Daoy (cell line): Measurements from ENCODE around the gene CUL9. TPM values are rescaled to one million over a fixed set of nuclear protein-coding genes. Genes with fewer than 3 reads are reported as not detected.

Experiments
- DNase-seq: peaks from one replicate; pipeline ENCODE4 v3.0.0-alpha.2; 2015; ENCODE audit warnings: low read depth
- total RNA-seq: library from RNA; depleted of rRNA; stranded (reverse); fragments of >200 nt; shearing (Covaris generic); gene quantifications from 2 replicates; pipeline ENCODE4 v1.2.3, GENCODE V29; 2014

The CUL9 gene
- total RNA-seq, 1 experiment from 2014 or later: 23.7 TPM

DNA sequence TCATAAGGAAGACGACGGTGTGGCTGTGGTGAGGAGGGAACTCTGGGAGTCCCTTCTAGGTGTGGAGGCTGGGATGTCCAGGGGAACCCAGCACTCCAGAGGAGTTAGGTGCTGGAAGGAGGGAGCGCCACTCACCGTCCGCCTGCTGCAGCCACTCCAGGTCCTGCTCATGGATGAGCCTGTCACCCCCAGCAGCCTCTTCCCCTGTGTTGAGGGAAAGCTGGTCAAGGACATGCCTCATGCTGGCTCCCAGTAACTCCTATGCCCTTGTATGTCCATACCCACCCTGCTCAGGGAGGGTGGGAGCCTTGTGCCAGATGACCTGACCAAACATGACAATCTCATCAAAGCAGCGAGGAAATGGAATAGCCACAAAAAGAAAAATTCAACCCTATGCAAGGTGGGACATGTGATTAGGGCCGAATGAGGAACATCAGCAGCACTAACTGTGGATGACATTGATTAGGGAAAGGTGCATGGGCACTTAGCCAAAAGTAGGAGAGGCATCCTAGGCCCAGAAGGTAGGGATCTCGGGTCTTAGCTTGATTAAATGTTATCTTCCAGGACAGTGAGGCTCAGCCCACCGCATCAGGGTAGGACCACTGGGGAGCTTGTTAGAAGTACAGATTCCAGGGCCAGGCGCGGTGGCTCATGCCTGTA is 44.3 kb downstream of the CUL9 start:
- no peak for DNase-seq

DNA sequence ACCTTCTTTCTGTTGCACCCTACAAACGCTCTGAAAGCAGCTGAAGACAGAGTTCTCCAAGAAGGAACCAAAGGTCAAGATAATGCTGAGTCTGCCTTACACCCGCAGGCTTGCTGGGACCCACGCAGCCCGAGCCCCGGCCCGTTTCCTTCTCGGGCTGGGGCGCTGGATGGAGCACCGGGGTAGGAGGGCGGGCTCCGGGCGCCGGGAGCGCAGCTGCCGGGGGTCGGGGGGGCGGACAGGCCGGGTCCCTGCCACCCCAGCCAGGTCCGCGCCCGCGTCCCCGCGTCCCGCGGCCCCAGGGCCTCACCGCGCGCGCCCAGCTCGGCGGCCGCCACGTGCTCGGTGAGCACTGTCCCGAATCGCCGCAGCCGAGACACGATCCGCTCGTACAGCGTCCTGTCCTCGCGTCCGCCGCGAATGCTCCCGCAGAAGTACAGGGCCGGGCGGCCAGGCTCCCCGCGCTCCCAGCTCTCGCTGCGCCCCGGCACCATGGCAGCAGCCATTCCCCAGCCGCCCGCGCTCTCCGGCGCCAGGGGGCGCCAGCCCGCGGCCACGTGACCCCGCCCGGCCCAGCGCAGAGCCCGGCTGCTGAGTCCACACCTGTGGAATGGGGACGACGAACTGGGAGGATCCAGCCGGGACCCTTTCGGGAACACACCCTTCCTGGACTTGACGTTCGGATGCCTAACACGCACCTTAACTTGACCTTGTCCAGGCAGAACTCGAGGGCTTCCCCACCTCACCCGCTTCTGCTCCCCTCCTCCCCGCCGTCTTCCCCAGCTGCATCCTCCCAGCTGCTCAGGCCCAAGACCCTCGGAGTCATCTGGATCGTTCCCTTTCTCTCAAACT is 47.2 kb downstream of the CUL9 start, which contains the start of gene DNPH1:
DNPH1 (minus strand) TSS at position 531 of the 852 bp plus-strand sequence; CDS start at position 506, 25 bp downstream.
- peak; percentile 84 for DNase-seq

DNA sequence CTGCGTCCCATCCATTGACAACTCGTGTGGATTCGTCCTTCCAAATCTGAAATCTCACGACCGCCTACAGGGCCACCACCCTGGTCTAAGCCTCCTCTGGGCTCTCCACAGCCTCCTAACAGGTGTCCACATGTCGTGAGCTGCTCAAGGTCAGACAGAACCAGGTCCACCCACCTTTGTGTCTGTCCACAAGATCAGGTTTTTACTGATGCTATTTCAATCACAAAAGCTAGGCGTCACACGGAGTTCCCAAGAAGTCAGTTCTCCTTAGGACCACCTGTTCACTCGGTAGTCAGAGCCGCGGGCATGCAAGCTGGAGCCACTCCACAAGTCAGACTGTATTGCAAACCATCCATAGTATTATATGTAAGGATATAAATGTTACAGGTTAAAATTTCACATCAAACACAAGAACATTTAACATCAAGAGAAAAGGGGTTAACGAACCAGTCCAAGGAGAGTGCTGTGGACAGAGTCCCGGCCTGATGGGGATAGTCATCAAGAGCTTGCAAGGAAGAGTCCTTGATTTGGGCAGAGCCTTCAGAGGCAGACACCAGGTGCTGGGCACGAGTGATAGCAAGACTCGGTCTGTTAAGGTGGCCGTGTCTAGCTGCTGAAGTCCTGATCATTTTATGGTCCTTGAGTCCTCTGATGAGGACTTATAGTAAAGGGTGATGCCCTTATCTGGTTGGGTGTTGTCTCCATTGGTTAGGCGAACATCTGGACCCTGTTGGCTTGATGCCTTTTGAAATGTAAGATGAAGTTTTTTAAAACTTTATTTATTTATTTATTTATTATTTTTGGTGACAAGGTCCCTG is 48.0 kb downstream of the CUL9 start:
- no peak for DNase-seq

DNA sequence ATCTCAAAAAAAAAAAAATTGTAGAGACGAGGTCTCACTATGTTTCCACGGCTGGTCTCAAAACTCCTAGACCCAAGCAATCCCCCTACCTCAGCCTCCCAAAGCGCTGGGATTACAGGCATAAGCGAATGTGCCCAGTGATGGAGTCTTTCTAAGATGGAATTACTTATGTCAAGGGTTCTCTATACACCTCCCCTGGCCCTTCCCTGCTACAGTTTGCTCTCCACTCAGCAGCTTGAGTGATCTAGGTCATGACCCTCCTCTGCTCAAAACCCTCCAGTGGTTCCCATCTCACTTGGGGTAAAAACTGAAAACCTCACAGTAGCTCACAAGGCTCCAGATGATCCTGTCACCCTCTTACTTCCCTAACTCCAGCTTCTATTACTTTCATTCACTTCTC is 49.1 kb downstream of the CUL9 start:
- no peak for DNase-seq

DNA sequence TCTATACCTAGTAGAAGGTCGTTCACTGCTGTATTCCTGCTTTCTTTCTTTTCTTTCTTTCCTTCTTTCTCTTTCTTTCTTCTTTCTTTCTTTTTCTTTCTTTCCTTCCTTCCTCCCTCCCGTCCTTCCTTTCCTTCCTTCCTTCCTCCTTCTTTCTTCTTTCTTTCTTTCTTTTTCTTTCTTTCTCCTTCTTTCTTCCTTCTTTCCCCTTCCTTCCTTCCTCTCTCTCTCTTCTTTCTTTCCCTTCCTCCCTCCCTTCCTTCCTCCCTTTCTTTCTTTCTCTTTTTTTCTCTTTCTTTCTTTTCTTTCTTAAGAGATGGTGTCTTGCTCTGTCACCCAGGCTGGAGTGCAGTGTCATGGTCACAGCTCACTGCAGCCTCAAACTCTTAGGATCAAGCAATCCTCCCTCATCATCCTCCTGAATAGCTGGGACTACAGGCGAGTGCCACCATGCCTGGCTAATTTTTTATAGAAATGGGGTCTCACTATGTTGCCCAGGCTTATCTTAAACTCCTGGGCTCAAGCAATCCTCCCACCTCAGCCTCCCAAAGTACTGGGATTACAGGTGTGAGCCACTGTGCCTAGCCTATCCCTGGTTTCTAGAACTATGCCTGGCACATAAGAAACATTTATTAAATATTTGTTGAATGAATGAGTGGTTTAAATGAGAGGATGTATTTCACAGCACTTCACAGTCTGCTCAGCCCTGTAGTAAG is 49.9 kb downstream of the CUL9 start:
- no peak for DNase-seq

DNA sequence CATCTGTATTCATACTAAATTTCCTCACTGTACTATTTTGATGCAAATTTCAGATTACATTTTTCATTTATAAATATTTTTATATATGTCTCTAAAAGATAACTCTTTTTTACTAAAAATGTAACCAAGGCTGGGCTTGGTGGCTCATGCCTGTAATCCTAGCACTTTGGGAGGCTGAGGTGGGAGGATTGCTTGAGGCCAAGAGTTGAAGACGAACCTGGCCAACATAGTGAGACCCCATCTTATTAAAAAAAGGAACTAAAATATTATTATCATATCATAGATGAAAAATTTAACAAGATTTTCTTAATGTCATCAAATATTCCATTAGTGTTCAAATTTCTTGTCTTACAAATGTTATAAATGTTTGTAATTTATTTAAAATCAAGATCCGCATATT is 53.8 kb downstream of the CUL9 start:
- DNase-seq: no peak

DNA sequence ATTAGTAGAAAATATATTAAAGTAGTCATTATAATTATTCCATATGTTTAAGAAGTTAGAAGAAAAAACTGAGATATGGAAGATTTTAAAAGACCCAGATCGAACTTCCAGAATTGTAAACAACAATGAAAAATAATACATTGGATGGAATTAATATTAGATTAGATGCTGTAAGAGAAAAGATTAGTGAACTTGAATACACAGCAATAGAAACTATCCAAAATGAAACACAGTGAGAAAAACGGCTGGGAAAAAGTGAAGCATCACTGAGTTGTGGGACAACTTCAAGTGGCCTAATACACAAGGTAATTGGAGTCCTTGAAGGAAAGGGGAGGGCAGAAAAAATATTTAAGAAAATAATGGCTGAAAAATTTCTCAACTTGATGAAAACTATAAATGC is 57.1 kb downstream of the CUL9 start:
- DNase-seq: no peak

DNA sequence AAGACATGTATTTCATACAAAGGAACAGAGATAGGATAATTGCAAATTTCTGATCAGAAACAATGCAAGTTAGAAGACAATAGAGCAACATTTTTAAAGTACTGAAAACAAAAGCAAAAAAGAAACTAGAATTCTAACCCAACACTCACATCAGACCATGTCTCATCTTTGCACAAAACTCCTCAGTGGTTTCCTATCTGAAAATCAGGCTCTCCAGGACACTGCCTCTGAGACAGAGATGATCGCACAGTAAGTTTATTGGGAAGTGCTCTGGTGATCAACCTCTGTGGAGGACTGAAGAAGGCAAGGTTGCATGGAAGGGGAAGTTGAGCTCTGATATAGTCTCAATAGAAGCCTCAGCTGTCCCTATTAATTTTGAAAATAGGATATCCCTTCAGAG is 59.0 kb downstream of the CUL9 start:
- no peak for DNase-seq

DNA sequence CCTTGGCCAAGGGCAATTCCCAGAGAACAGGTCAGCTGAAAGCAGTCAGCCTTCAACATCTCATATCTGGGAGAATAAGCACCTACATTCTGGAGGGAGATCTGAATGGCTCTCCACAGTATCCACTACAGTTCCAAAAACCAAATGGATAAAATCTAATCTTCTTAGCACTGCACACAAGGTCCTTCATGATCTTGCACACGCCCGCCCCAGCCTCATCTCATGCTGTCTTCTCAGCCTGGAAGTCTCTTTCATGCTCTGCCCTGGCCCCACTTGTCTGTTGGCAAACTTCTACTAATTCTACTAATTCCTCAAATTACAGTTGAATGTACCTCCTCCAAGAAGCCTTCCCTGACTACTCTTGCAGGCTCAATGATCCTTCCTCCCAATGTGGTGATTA is 59.5 kb downstream of the CUL9 start:
- no peak for DNase-seq

DNA sequence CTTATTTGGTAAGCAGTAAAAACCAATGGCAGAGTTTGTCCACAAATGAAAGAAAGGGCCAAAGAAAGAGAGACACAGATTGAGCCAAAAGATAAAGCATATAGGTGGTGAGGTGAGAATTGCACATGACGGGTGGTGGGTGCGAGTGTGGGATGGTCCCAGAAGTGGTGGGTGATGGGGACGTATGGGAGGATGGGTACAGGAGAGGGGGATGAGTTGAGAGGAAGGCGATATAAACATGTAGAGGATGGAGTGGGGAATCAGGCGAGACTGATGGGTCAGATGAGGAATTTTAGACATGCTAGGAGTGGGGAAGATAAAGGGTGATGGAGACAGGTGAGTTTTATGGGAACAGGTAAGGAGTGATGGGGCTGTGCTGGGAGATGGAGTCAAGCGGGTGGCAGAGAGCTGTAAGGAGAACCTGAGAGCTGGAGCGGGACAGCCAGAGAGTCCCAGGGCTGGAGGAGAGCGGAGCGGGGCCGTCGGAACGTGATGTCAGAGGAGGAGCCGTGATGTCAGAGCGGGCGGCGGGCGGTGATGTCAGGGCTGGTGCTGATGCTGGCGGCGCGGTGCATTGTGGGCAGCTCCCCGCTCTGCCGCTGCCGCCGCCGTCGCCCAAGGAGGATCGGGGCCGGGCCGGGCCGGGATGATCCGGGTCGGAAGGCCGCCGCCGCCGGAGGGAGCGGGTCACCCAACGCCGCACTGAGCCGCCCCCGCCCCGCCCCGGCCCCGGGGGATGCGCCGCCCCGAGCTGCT is 61.1 kb downstream of the CUL9 start, which contains the start of gene TTBK1:
TTBK1 (plus strand) TSS at position 574 of the 756 bp plus-strand sequence. CDS start 3,180 bp downstream, outside the sequence.
- no peak for DNase-seq

DNA sequence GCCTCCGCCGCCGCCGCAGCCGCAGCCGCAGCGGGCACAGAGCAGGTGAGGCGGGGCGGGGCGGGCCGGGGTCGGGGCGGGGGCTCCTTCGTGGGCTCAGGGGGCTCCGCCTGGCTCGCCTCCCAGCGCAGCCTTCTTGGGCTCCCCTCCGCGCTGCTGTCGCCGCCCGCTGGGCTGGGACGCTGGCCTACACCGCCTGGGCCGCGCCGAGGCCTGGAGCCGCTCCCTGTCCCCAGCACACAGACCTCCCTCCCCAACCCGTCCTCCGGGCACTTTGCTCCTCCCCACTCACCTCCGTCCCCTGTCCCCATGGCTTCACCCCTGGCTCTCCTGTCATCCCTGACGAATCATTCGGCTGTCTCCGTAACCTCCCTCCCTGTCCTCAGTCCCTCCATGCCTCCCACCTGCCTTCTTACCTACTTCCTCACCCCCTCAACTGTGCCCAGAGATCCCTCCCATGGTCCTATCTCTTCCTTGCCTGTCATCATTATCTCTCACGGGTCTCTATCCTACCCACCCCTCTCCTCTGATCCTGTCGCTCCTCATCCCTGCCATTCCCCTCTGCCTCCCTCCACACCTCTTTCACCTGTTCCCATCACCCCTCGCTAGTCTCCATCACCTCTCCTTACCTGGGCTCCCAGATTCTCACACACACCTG is 61.8 kb downstream of the CUL9 start:
- DNase-seq: no peak

DNA sequence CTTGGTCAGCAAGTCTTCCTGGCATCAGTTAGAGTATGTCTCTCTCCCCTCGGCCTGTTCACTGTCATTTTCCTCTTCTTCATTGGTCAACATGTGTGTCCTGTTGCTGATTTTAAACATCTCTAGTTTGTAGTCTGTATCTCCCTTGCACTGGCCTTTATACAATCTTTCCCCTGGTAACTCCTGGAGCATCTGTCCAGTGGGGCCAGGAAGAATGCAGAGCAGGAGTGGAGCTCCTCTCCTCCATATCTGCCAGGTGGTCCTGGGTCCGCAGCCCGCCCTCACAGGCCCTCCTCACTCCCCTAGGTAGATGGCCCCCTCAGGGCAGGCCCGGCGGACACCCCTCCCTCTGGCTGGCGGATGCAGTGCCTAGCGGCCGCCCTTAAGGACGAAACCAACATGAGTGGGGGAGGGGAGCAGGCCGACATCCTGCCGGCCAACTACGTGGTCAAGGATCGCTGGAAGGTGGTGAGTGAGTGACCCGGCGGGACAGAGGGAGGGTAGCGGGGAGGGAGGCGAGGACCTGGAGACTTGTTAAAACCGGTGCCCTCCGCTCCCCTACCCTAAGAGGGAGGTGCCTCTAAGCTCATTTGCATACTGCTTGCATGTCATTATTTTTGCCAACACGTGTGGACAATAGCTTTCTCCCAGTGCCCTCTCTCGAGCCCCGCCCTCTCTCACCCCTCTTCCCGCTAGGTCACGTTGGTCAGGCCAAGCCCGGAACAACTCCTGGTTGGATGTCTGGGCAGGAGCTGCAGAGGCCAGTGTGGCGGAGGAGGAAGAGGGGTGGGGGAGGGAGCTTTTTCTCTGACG is 64.5 kb downstream of the CUL9 start:
- DNase-seq: peak; percentile 65

DNA sequence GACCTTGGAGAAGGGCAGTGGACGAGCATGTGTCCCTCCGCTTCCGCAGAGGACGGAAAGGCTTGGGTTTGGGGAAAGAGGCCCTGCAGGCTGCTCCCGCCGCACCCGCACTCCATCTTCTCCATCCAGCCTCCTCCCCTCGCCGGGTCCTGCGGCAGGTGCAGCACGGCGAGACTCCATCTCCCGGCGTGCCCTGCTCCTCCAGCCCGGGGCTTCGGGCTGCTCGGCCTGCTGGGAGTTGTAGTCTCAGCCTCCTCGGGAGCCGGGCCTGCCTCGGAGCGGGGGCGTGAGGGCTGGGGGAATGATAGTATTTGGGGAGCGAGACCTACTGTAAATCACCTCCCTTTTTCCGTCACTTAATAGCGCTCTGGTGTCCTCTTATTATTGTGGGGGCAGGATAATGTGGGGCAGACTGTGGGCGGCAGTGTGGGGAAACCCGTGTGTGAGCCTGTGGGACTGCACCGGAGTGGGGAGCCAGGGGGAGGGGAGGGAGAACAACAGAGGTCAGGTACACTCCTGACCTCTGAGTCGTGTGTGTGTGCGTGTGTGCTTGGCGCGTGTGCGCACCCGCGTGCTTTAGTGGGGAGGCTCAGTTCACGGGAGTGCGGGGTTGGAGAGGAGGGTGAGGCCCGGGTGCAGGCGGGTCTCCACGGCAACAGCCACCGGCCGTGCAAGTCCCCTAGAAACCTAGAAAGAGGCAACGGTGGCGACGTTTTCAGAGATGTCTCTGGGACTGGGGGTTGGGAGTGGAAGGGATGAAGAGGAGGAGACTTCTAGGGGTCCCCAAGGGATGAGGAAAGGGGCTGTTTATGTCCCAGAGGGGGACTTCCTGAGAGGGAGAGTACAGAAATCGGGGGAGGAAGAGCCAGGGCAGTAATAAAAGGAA is 65.4 kb downstream of the CUL9 start:
- peak; percentile 83 for DNase-seq

DNA sequence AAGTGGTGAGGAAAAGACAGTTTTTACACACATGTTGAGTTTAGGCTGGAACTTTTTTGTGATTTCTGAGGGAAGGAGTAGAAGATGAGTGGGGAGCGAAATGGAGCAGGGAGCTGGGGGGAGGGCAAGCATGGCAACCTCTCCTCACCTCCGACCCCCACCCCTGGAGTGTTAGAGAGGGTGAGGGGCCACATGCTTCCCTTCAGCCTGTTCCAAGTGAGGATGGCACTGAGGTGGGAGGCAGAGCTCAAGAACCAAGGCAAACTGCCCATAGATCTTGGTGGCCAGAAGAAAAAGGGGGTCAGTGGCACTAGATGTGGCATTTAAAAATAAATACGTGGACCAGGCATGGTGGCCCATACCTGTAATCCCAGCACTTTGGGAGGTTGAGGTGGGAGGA is 66.1 kb downstream of the CUL9 start:
- no peak for DNase-seq

DNA sequence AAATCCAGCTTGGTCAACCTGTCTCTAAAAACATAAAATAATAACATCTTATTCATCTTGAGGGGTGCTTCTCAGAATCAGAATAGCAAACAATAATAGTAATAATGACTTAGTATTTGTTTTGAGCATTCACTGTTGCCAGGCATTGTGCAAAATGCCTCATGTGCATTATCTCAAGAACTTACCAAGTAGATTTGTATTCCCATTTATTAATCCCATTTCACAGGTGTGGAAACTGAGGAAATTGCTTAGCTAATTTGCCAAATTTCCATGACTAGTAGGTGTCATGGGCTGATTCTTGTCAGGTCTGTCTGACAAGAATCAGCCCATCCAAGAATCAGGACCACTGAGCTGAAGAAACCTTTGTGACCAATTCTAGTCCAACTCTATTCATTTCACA is 66.8 kb downstream of the CUL9 start:
- DNase-seq: no peak

DNA sequence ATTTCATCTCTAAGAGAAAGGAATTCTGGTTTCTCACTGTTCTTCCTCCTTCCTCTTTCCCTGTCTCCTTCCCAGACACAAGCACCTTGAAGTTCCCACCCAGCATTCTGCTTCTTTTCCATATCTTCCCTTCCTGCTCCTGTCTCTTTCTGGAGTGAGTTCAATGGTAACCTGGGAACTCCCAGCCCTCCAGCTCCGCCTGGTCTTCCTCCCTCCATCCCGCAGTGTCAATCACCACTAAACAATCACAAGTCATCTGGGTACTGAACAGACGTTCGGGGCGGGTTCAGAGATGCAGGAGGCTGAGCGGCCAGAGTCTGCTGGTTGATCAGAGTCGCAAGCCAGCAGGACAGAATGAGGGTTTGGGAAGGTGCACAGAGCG is 69.0 kb downstream of the CUL9 start:
- peak; percentile 30 for DNase-seq

DNA sequence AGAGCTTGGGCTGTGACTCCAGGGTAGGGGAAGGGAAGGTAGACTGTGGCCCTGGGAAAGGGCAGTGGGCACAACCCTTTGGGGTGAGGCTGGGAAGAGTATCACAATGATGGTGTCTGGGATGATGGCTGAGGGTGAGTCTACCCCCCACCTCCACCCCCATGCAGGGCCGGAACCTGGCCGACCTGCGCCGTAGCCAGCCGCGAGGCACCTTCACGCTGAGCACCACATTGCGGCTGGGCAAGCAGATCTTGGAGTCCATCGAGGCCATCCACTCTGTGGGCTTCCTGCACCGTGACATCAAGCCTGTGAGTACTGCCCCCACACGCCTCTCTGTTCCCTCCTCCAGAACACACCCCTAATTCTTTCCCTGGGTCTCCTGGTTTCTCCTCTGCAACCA is 71.4 kb downstream of the CUL9 start:
- no peak for DNase-seq

DNA sequence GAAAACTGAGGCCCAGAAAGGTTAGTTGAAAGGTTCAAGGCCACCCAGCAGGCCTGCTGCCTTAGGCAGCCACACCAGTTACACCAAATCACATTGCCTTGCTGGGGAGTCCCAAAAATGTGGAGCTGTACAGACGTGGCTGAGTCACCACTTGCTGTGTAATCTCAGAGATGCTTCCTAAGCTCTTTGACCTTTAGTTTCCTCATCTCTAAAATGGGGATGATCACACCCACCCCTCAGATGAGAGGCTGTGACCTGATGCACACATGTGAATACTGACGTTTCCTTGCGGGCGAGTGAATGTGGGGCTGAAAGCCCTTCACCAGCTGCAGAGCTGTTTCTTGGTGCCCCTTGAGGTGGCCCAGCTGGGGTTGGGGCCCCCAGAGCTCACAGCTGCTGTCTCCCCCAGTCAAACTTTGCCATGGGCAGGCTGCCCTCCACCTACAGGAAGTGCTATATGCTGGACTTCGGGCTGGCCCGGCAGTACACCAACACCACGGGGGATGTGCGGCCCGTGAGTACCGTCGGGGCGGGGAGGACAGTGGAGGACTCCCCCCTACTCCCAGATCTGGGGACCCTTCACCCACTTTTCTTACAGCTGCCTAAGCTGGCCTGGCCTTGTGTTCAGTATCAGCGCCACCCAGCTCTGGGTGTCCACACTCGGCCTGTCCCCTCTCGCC is 72.3 kb downstream of the CUL9 start:
- no peak for DNase-seq
